HG02571 (cell line): Measurements from ENCODE around the gene GZMM.

Source experiments
- ATAC-seq: cut with Tn5 transposase; IDR thresholded peaks from one replicate; pipeline ENCODE4 v1.9.1; 2021; ENCODE audit warnings: mild to moderate bottlenecking, moderate library complexity; ENCODE audit not compliant: unreplicated experiment

Gene GZMM

GRCh38 chr19:594265-594870 is 50.5 kb downstream of the GZMM start:
- no peak for ATAC-seq

- no peak for ATAC-seq
Observed at GRCh38 chr19:595326-596262, 51.7 kb downstream of the GZMM start.

- no peak for ATAC-seq
Observed at GRCh38 chr19:596263-596655, 52.4 kb downstream of the GZMM start.

- no peak for ATAC-seq
Observed at GRCh38 chr19:597406-598315, 53.8 kb downstream of the GZMM start.
